CD4-positive, alpha-beta T cell (primary cell): ENCODE results near the gene RNF5. TPM values are rescaled to one million over a fixed set of nuclear protein-coding genes. Genes with fewer than 3 reads are reported as not detected.
"Not testable (repeated sequence)": the region's sequence is repeated elsewhere in the genome, so short reads cannot be mapped to it uniquely, and the experiment has no call there.

Experiments used
- ATAC-seq: fragments of 200-7000 bp; cut with Tn5 transposase; one replicate; pipeline ENCODE4 v1.10.0; 2022; ENCODE audit warnings: mild to moderate bottlenecking; ENCODE audit not compliant: poor library complexity
- CTCF ChIA-PET: fragments of 350-600 bp; sonication (Branson Sonifier 250); formaldehyde crosslinking; loops from one replicate; lab custom pipeline; 2021; ENCODE audit warnings: antibody characterized with exemption, inconsistent platforms; lab: Charles Lee
- POLR2A ChIA-PET: fragments of 350-600 bp; sonication (Branson Sonifier 250); formaldehyde crosslinking; loops from one replicate; lab custom pipeline; 2021; ENCODE audit warnings: antibody characterized with exemption, inconsistent platforms; lab: Charles Lee
- DNase-seq, 14 experiments: peaks; one replicate each; pipeline ENCODE4 v3.0.0-alpha.2; 2013 to 2020; ENCODE audit warnings: mixed read lengths in 2 of 14
- H3K27ac ChIP-seq, 2 donors: one replicate each; pipeline versions ENCODE4 v1.5.1 to v1.7.0; 2013; ENCODE audit warnings: low read length in 2 of 2, low read depth in 1 of 2, mild to moderate bottlenecking in 1 of 2
- H3K27me3 ChIP-seq, 2 experiments: 1 replicate in 1 of 2; 2 replicates in 1 of 2; pipeline versions ENCODE4 v1.6.1 to v1.7.0; 2013; ENCODE audit warnings: low read length in 2 of 2, control low read depth in 1 of 2, mild to moderate bottlenecking in 1 of 2, moderate library complexity in 1 of 2; ENCODE audit not compliant: insufficient read depth in 2 of 2, control insufficient read depth in 1 of 2
- H3K36me3 ChIP-seq: one replicate; pipeline ENCODE4 v1.6.1; 2013; ENCODE audit warnings: low read length, control low read depth; ENCODE audit not compliant: insufficient read depth
- H3K4me1 ChIP-seq: one replicate; pipeline ENCODE4 v1.6.1; 2013; ENCODE audit warnings: low read length, control low read depth; ENCODE audit not compliant: insufficient read depth
- H3K4me3 ChIP-seq: one replicate; pipeline ENCODE4 v1.5.1; 2013; ENCODE audit warnings: mild to moderate bottlenecking, low read length, moderate library complexity
- H3K9me3 ChIP-seq, 2 experiments: 1 replicate in 1 of 2; 2 replicates in 1 of 2; pipeline versions ENCODE4 v1.6.1 to v1.7.0; 2013; ENCODE audit warnings: low read length in 2 of 2, mild to moderate bottlenecking in 2 of 2, control low read depth in 1 of 2, moderate library complexity in 1 of 2; ENCODE audit not compliant: control insufficient read depth in 1 of 2, insufficient read depth in 1 of 2
- H3K27ac Mint-ChIP-seq: one replicate; pipeline ENCODE4 v1.8.0; 2020; ENCODE audit warnings: mixed read lengths
- H3K27me3 Mint-ChIP-seq: one replicate; pipeline ENCODE4 v1.8.0; 2021; ENCODE audit warnings: mixed read lengths
- H3K36me3 Mint-ChIP-seq: one replicate; pipeline ENCODE4 v1.8.0; 2021; ENCODE audit warnings: low read depth, mixed read lengths
- H3K4me1 Mint-ChIP-seq: one replicate; pipeline ENCODE4 v1.8.0; 2021; ENCODE audit warnings: low read depth, mixed read lengths
- H3K4me3 Mint-ChIP-seq: one replicate; pipeline ENCODE4 v1.8.0; 2020; ENCODE audit warnings: mild to moderate bottlenecking, mixed read lengths
- H3K9me3 Mint-ChIP-seq: one replicate; pipeline ENCODE4 v1.8.0; 2020; ENCODE audit warnings: mixed read lengths
- CTCF ChIP-seq: fragments of 200-600 bp; IDR thresholded peaks from one replicate; pipeline ENCODE4 v1.8.0; 2022; ENCODE audit warnings: antibody characterized with exemption, mild to moderate bottlenecking
- intact Hi-C, 2 experiments: fragments of 100-400 bp; cut with DNase I in 1 of 2; cut with micrococcal nuclease in 1 of 2; formaldehyde crosslinking; loops; one replicate each; pipeline versions ENCODE4 v1.15.1 to v1.9.0; 2023 to 2025; cut with DNase I, micrococcal nuclease
- total RNA-seq, 174 experiments: library from RNA in 2 of 174; stranded (reverse) in 2 of 174; gene quantifications; one replicate each; pipeline ENCODE4 v1.2.3 and lab custom pipeline; 2021 to 2026

The RNF5 gene
- total RNA-seq, 2 experiments from 2014 or later: 9.6 to 9.9 TPM

- Mint-ChIP-seq H3K4me1 (peaks cover 70% of the 10 kb centered on the region), H3K36me3 (peaks cover 72% of the 10 kb centered on the region), H3K27ac (peak overlapping the region; percentile 96), H3K27me3 (no peaks in the 10 kb centered on the region), H3K9me3 (no peaks in the 10 kb centered on the region), H3K4me3 (peak overlapping the region; percentile 99)
- intact Hi-C loops: loop anchor here (1.0 to 10.0 kb wide), 6 partner anchors 13 to 1976 kb away; partner anchors contain the start of genes AGPAT1 (in 1 of the 2), C6orf47 (in 1 of the 2), CSNK2B (in 1 of the 2) and EHMT2 (in 1 of the 2)
- Histone ChIP-seq H3K4me3 (peak overlapping the region; percentile 96), H3K27ac (peak overlapping the region; percentile 93), H3K27me3 (no peaks in the 10 kb centered on the region), H3K36me3 (peaks cover 37% of the 10 kb centered on the region), H3K4me1 (peaks cover 74% of the 10 kb centered on the region), H3K9me3 (no peaks in the 10 kb centered on the region)
- ChIA-PET CTCF (no interaction called here), POLR2A (interaction anchor here (0.8 to 12.1 kb wide), 7 partner anchors 12 to 780 kb away, joined by 3 to 242 read pairs (median 8); partner anchors contain the start of genes AGPAT1, ATF6B, FKBPL and PSMB9)
- ATAC-seq (no peak), DNase-seq (peak in 1 of 14 experiments; percentile 33)
- TF ChIP-seq CTCF: no peak
Observed at GRCh38 chr6:32190911-32191677, 12.9 kb downstream of the RNF5 start.

- H3K4me1 Mint-ChIP-seq: peaks cover 70% of the 10 kb centered on the region
- Histone ChIP-seq H3K4me1 (peaks cover 74% of the 10 kb centered on the region), H3K36me3 (peaks cover 29% of the 10 kb centered on the region), H3K27me3 (no peaks in the 10 kb centered on the region), H3K9me3 (no peaks in the 10 kb centered on the region), H3K27ac (peak overlapping the region; percentile 93), H3K4me3 (peak overlapping the region; percentile 96)
- peak overlapping the region; percentile 99 for H3K4me3 Mint-ChIP-seq
- POLR2A ChIA-PET: interaction anchor here (0.5 to 12.1 kb wide), 15 partner anchors 13 to 1576 kb away, joined by 3 to 242 read pairs (median 5); partner anchors contain the start of genes AGPAT1, ATF6B, DXO and EGFL8
- H3K27me3 Mint-ChIP-seq: no peaks in the 10 kb centered on the region
- H3K9me3 Mint-ChIP-seq: no peaks in the 10 kb centered on the region
- CTCF ChIA-PET: no interaction called here
- peak overlapping the region; percentile 96 for H3K27ac Mint-ChIP-seq
- no peak for TF ChIP-seq CTCF
- DNase-seq (peak in 3 of 14 experiments; percentile 51 to 70 (median 62)), ATAC-seq (no peak)
- intact Hi-C loops: loop anchor here (1.0 to 10.0 kb wide), 6 partner anchors 16 to 1977 kb away; partner anchors contain the start of genes AGPAT1 (in 1 of the 2), C6orf47 (in 1 of the 2), CSNK2B (in 1 of the 2) and EHMT2 (in 1 of the 2)
- H3K36me3 Mint-ChIP-seq: peaks cover 63% of the 10 kb centered on the region
Observed at GRCh38 chr6:32191696-32192607, 13.7 kb downstream of the RNF5 start.

- DNase-seq (peak in 13 of 14 experiments; percentile 36 to 83 (median 62)), ATAC-seq (peak; percentile 10)
- ChIA-PET CTCF (no interaction called here), POLR2A (interaction anchor here (0.5 to 12.1 kb wide), 16 partner anchors 12 to 1577 kb away, joined by 3 to 242 read pairs (median 4); partner anchors contain the start of genes AGPAT1, ATF6B, DXO and EGFL8)
- peak within 1 kb of the TSS; percentile 99 for H3K4me3 Mint-ChIP-seq
- Histone ChIP-seq H3K9me3 (no peaks in the 10 kb centered on the region), H3K36me3 (peaks cover 22% of the 10 kb centered on the region), H3K27ac (peak within 1 kb of the TSS; percentile 93), H3K27me3 (no peaks in the 10 kb centered on the region), H3K4me1 (peaks cover 71% of the 10 kb centered on the region), H3K4me3 (peak within 1 kb of the TSS; percentile 96)
- no peaks in the 10 kb centered on the region for H3K27me3 Mint-ChIP-seq
- TF ChIP-seq CTCF: no peak
- peaks cover 65% of the 10 kb centered on the region for H3K4me1 Mint-ChIP-seq
- peaks cover 57% of the 10 kb centered on the region for H3K36me3 Mint-ChIP-seq
- intact Hi-C loops: loop anchor here (2.0 to 10.0 kb wide), 5 partner anchors 45 to 1978 kb away; partner anchors contain the start of genes C6orf47 (in 1 of the 2), CSNK2B (in 1 of the 2), EHMT2 (in 1 of the 2) and GPANK1 (in 1 of the 2)
- H3K27ac Mint-ChIP-seq: peak within 1 kb of the TSS; percentile 96
- no peaks in the 10 kb centered on the region for H3K9me3 Mint-ChIP-seq
Observed at GRCh38 chr6:32192608-32193039, 14.4 kb downstream of the RNF5 start, which contains the start of gene GPSM3. Gene GPSM3 (minus strand): TSS chr6:32192643. CDS start chr6:32192513, 130 bp downstream.

GRCh38 chr6:32193096-32193495 is 14.9 kb downstream of the RNF5 start:
- H3K27ac ChIP-seq: peak overlapping the region; percentile 81 to 93
- H3K27me3 Mint-ChIP-seq, CTCF ChIA-PET, DNase-seq, H3K9me3 ChIP-seq, H3K27me3 ChIP-seq, ATAC-seq, H3K9me3 Mint-ChIP-seq: not testable (repeated sequence)
- POLR2A ChIA-PET: interaction anchor here (0.9 to 12.1 kb wide), 12 partner anchors 12 to 1577 kb away, joined by 3 to 242 read pairs (median 5); partner anchors contain the start of genes AGPAT1, ATF6B, DXO and FKBPL
- H3K4me1 Mint-ChIP-seq: peaks cover 60% of the 10 kb centered on the region
- peaks cover 17% of the 10 kb centered on the region for H3K36me3 ChIP-seq
- H3K27ac Mint-ChIP-seq: peak overlapping the region; percentile 96
- H3K4me3 Mint-ChIP-seq: peak overlapping the region; percentile 99
- H3K4me1 ChIP-seq: peaks cover 67% of the 10 kb centered on the region
- H3K36me3 Mint-ChIP-seq: peaks cover 52% of the 10 kb centered on the region
- intact Hi-C loops: loop anchor here (2.0 to 10.0 kb wide), 5 partner anchors 46 to 1978 kb away; partner anchors contain the start of genes C6orf47 (in 1 of the 2), CSNK2B (in 1 of the 2), EHMT2 (in 1 of the 2) and GPANK1 (in 1 of the 2)
- H3K4me3 ChIP-seq: peak overlapping the region; percentile 96
